AML-193 (cell line): ENCODE measurements around the gene REV1.
"Not testable (repeated sequence)": the region's sequence is repeated elsewhere in the genome, so short reads cannot be mapped to it uniquely, and the experiment has no call there.

ENCODE experiments used
- DNase-seq, 2 experiments: peaks; one replicate each; lab custom pipeline; 2025; lab: John Stamatoyannopoulos, UW

Gene REV1

GRCh38 chr2:99489761-99490622, at the start of gene REV1:
Gene REV1 (minus strand): TSS chr2:99490017. CDS start chr2:99464975, 25,042 bp downstream.
- DNase-seq = peak; percentile 89

- no peak for DNase-seq
These were observed 48.2 kb upstream of the REV1 start for GRCh38 chr2:99537910-99538485.

GRCh38 chr2:99524056-99524455, 34.2 kb upstream of the REV1 start:
- no peak for DNase-seq

GRCh38 chr2:99522157-99522556, 32.3 kb upstream of the REV1 start:
- no peak for DNase-seq

- DNase-seq = no peak
These were observed 31.0 kb upstream of the REV1 start for GRCh38 chr2:99520813-99521212.

- DNase-seq = no peak
These were observed 30.4 kb upstream of the REV1 start for GRCh38 chr2:99520195-99520594.

- no peak for DNase-seq
These were observed 24.5 kb upstream of the REV1 start for GRCh38 chr2:99514357-99514756.

- DNase-seq = no peak
These were observed 22.4 kb upstream of the REV1 start for GRCh38 chr2:99512181-99512591.

GRCh38 chr2:99509387-99509786, 19.6 kb upstream of the REV1 start:
- no peak for DNase-seq

- no peak for DNase-seq
These were observed 18.4 kb upstream of the REV1 start for GRCh38 chr2:99507937-99508818.

GRCh38 chr2:99504844-99505584, 15.2 kb upstream of the REV1 start:
- no peak for DNase-seq

GRCh38 chr2:99503662-99504416, 14.0 kb upstream of the REV1 start:
- not testable (repeated sequence) for DNase-seq

GRCh38 chr2:99496021-99496420, 6.2 kb upstream of the REV1 start:
- no peak for DNase-seq

GRCh38 chr2:99495115-99495860, 5.5 kb upstream of the REV1 start:
- DNase-seq = no peak

GRCh38 chr2:99492721-99493120, 2.9 kb upstream of the REV1 start:
- DNase-seq = no peak

GRCh38 chr2:99490623-99491461, 1.0 kb upstream of the REV1 start:
- DNase-seq = no peak

GRCh38 chr2:99489063-99489760, 605 bp downstream of the REV1 start:
- peak; percentile 50 to 52 for DNase-seq

- peak; percentile 28 for DNase-seq
These were observed 1.2 kb downstream of the REV1 start for GRCh38 chr2:99488539-99489062.
